CD4-positive, alpha-beta T cell treated with Interleukin-4 for 1 hour (primary cell): Measurements from ENCODE around the gene USP21.
"Not testable (repeated sequence)": the region's sequence is repeated elsewhere in the genome, so short reads cannot be mapped to it uniquely, and the experiment has no call there.

Source experiments
- DNase-seq, 2 donors: peaks; one replicate each; pipeline ENCODE4 v3.0.0-alpha.2; 2020 to 2022

USP21 gene

GRCh38 chr1:161159087-161159912, at the start of gene USP21:
Gene USP21 (plus strand): TSS chr1:161159500. CDS start chr1:161160641, 1,141 bp downstream.
- DNase-seq, result peak; percentile 92 to 95

- no peak for DNase-seq
Measured at GRCh38 chr1:161111117-161111516, 48.2 kb upstream of the USP21 start.

GRCh38 chr1:161111527-161111926, 47.8 kb upstream of the USP21 start:
- no peak for DNase-seq

GRCh38 chr1:161113915-161114314, 45.4 kb upstream of the USP21 start:
- no peak for DNase-seq

- DNase-seq, result no peak
Measured at GRCh38 chr1:161114556-161114955, 44.7 kb upstream of the USP21 start.

GRCh38 chr1:161115132-161115711, 44.1 kb upstream of the USP21 start:
- no peak for DNase-seq

- DNase-seq, result not testable (repeated sequence)
Measured at GRCh38 chr1:161115961-161116360, 43.3 kb upstream of the USP21 start.

GRCh38 chr1:161117759-161118581, 41.3 kb upstream of the USP21 start, which contains the start of the genes NIT1 and PFDN2:
Gene NIT1 (plus strand): TSS chr1:161118105. CDS start chr1:161118177, 72 bp downstream.
Gene PFDN2 (minus strand): TSS chr1:161118037. CDS start chr1:161118026, 11 bp downstream.
- DNase-seq, result peak; percentile 84 to 85

GRCh38 chr1:161119092-161119903, 40.0 kb upstream of the USP21 start:
- DNase-seq, result peak; percentile 75 to 83

- DNase-seq, result no peak
Measured at GRCh38 chr1:161121042-161121650, 38.2 kb upstream of the USP21 start.

- DNase-seq, result peak in 1 of 2 donors; percentile 21
Measured at GRCh38 chr1:161121834-161122233, 37.5 kb upstream of the USP21 start.

GRCh38 chr1:161122967-161123366, 36.3 kb upstream of the USP21 start:
- no peak for DNase-seq

- DNase-seq, result no peak
Measured at GRCh38 chr1:161127649-161128048, 31.7 kb upstream of the USP21 start.

- no peak for DNase-seq
Measured at GRCh38 chr1:161128591-161129420, 30.5 kb upstream of the USP21 start.

- no peak for DNase-seq
Measured at GRCh38 chr1:161130266-161130665, 29.0 kb upstream of the USP21 start.

GRCh38 chr1:161131523-161132409, 27.5 kb upstream of the USP21 start:
- DNase-seq, result peak in 1 of 2 donors; percentile 32

- DNase-seq, result peak; percentile 96 to 97
Measured at GRCh38 chr1:161132410-161133219, 26.7 kb upstream of the USP21 start, which contains the start of gene DEDD. Gene DEDD (minus strand): TSS chr1:161132667. CDS start chr1:161124462, 8,205 bp downstream.

GRCh38 chr1:161133220-161133740, 26.0 kb upstream of the USP21 start:
- DNase-seq, result no peak

GRCh38 chr1:161137881-161138280, 21.4 kb upstream of the USP21 start:
- DNase-seq, result no peak
